ENCODE measurements around the gene OTOG.

DNA sequence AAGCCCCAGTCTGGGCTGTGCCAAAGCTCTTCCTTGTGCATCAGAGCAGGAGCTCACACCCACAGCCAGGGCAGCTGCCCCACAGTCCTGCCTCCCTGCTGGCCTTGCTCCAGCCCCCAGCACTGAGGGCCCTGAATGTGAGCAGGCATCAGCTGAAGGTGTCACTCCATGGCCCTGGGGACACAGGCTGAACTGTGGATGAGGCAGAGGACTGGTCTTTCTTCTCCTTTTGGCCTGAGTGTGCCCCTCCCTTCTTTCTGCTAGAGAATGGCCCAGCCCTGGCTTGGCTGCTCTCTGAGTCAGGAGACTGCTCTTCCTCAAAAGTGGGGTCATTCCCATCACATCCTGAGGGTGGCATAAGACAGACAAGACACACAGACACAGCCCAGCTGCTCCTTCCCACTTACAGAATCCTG is 16.2 kb downstream of the OTOG start:
- TF ChIP-seq, protein P1, sequence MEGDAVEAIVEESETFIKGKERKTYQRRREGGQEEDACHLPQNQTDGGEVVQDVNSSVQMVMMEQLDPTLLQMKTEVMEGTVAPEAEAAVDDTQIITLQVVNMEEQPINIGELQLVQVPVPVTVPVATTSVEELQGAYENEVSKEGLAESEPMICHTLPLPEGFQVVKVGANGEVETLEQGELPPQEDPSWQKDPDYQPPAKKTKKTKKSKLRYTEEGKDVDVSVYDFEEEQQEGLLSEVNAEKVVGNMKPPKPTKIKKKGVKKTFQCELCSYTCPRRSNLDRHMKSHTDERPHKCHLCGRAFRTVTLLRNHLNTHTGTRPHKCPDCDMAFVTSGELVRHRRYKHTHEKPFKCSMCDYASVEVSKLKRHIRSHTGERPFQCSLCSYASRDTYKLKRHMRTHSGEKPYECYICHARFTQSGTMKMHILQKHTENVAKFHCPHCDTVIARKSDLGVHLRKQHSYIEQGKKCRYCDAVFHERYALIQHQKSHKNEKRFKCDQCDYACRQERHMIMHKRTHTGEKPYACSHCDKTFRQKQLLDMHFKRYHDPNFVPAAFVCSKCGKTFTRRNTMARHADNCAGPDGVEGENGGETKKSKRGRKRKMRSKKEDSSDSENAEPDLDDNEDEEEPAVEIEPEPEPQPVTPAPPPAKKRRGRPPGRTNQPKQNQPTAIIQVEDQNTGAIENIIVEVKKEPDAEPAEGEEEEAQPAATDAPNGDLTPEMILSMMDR (IDR thresholded peaks at IDR 0.05): no peak
- no peak for TF ChIP-seq ZFX (IDR thresholded peaks at IDR 0.05; ENCODE audit: borderline replicate concordance)

All from 22Rv1 (cell line).